HG02943 (cell line): ENCODE measurements around the gene RNF208.

Experiments
- ATAC-seq: cut with Tn5 transposase; IDR thresholded peaks from one replicate; pipeline ENCODE4 v1.9.1; 2021; ENCODE audit warnings: mild to moderate bottlenecking, low read depth, moderate library complexity; ENCODE audit not compliant: unreplicated experiment

RNF208 gene

GRCh38 chr9:137215196-137215986 is 6.6 kb downstream of the RNF208 start:
- ATAC-seq, result no peak

GRCh38 chr9:137214620-137215019 is 7.4 kb downstream of the RNF208 start:
- no peak for ATAC-seq

GRCh38 chr9:137213160-137214060 is 8.6 kb downstream of the RNF208 start:
- ATAC-seq, result no peak

- no peak for ATAC-seq
These were observed 9.5 kb downstream of the RNF208 start for GRCh38 chr9:137212520-137212919.

GRCh38 chr9:137211532-137211931 is 10.5 kb downstream of the RNF208 start:
- ATAC-seq, result no peak

GRCh38 chr9:137206602-137207001 is 15.4 kb downstream of the RNF208 start:
- no peak for ATAC-seq

GRCh38 chr9:137205126-137206069 is 16.6 kb downstream of the RNF208 start, which contains the start of the genes NDOR1 and TMEM203:
TSS of gene NDOR1 (plus strand) at chr9:137205700. CDS start at chr9:137205778, 78 bp downstream.
TSS of gene TMEM203 (minus strand) at chr9:137205648. CDS start at chr9:137205414, 234 bp downstream.
- no peak for ATAC-seq

- ATAC-seq, result no peak
These were observed 17.3 kb downstream of the RNF208 start for GRCh38 chr9:137204731-137205125.

- no peak for ATAC-seq
These were observed 19.1 kb downstream of the RNF208 start for GRCh38 chr9:137202966-137203365.

- no peak for ATAC-seq
These were observed 20.7 kb downstream of the RNF208 start for GRCh38 chr9:137201205-137201868.

GRCh38 chr9:137200311-137201204 is 21.5 kb downstream of the RNF208 start, which contains the start of gene TPRN:
TSS of gene TPRN (minus strand) at chr9:137200741. CDS start at chr9:137200711, 30 bp downstream.
- peak; percentile 89 for ATAC-seq

GRCh38 chr9:137199411-137200121 is 22.5 kb downstream of the RNF208 start:
- no peak for ATAC-seq

GRCh38 chr9:137198902-137199283 is 23.1 kb downstream of the RNF208 start:
- no peak for ATAC-seq

GRCh38 chr9:137198051-137198901 is 23.8 kb downstream of the RNF208 start:
- ATAC-seq, result no peak

- ATAC-seq, result no peak
These were observed 26.4 kb downstream of the RNF208 start for GRCh38 chr9:137195525-137196220.

GRCh38 chr9:137194909-137195308 is 27.1 kb downstream of the RNF208 start:
- ATAC-seq, result no peak
